ENCODE data around the gene QSOX2. TPM values are rescaled to one million over a fixed set of nuclear protein-coding genes. Genes with fewer than 3 reads are reported as not detected.

Gene QSOX2
- total RNA-seq, 6 donors from 2014 or later = 6.9 to 14.8 (median 10.1) TPM

- H3K9me3 ChIP-seq = no peaks in the 10 kb centered on the region
- DNase-seq (peak in 1 of 2 donors; percentile 64), ATAC-seq (ENCODE audit: low FRiP score in 2 of 2) (peak in 1 of 2 donors; percentile 18)
- H3K4me3 ChIP-seq = no peak overlapping the region
- 77 to 84% methylated on average over 10 to 14 of the region's 18 CpGs for WGBS, 2 donors
- TF ChIP-seq EP300 (IDR thresholded peaks at IDR 0.05) = no peak
- TF ChIP-seq CTCF (IDR thresholded peaks at IDR 0.05) = no peak
- TF ChIP-seq POLR2A (IDR thresholded peaks at IDR 0.05) = no peak
- TF ChIP-seq POLR2AphosphoS5 (IDR thresholded peaks at IDR 0.05) = no peak
- H3K36me3 ChIP-seq = no peaks in the 10 kb centered on the region
- H3K4me1 ChIP-seq = no peaks in the 10 kb centered on the region
- no peak overlapping the region for H3K27ac ChIP-seq
- H3K27me3 ChIP-seq = peaks cover 0 to 10% (median 3%) of the 10 kb centered on the region in 4 donors
These were observed 62.7 kb downstream of the QSOX2 start for GRCh38 chr9:136182850-136183422.

DNA sequence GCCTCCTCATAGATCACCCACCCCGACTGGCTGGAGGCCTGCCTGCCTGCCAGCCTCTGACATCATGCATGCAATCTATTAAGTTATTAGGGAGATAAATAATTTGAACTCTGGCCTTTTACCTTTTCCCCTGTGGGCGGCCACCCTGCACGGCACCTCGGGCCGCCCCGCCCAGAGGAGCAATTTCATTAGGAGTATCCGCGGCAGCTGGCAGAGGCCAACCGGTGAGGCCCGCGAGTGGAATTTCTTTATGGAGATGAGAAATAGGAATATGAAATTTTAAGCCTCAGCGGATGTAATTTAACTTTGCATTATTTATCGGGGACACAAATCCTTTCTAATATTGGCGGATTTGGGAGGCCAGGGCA is 63.2 kb downstream of the QSOX2 start:
- H3K4me3 ChIP-seq = no peak overlapping the region
- DNase-seq (peak in 1 of 2 donors; percentile 58), ATAC-seq (ENCODE audit: low FRiP score in 2 of 2) (no peak)
- no peaks in the 10 kb centered on the region for H3K9me3 ChIP-seq
- peaks cover 0 to 10% (median 3%) of the 10 kb centered on the region in 4 donors for H3K27me3 ChIP-seq
- H3K27ac ChIP-seq = no peak overlapping the region
- TF ChIP-seq POLR2A (IDR thresholded peaks at IDR 0.05) (no peak), EP300 (IDR thresholded peaks at IDR 0.05) (no peak), CTCF (IDR thresholded peaks at IDR 0.05) (no peak), POLR2AphosphoS5 (IDR thresholded peaks at IDR 0.05) (no peak)
- 76% methylated on average over 14 of the region's 14 CpGs for WGBS, 2 donors
- H3K36me3 ChIP-seq = no peaks in the 10 kb centered on the region
- no peaks in the 10 kb centered on the region for H3K4me1 ChIP-seq

DNA sequence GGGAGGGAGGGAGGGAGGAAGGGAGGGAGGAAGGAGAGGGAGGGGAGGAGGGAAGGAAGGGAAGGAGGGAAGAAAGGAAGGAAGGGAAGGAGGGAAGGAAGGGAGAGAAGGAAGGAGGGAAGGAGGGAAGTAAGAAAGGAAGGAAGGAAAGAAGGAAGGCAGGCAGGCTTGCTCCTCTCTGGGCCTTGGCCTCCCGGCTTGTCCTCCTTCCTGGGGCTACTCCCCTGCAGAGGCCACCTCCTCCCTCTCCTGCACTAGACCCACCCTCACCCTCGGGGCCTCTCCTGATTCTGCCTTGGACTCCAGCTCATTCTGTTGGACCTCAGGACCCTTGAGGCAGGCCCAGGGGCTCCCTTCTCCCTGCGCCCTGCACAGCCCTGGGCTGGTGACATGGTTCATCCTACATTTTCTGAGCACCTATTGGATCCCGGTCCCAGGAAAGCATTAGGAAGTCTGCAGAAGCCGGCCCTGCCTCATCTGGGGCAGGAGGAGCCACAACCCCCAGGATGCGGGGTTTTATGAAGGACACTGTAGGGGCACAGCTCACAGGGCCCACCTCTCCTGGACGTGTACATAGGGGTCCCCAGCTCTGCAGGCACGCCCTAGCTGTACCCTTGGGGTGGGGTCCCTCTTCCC is 63.7 kb downstream of the QSOX2 start:
- no peak for TF ChIP-seq POLR2A (IDR thresholded peaks at IDR 0.05)
- TF ChIP-seq POLR2AphosphoS5 (IDR thresholded peaks at IDR 0.05) = no peak
- TF ChIP-seq CTCF (IDR thresholded peaks at IDR 0.05) = no peak
- no peak for TF ChIP-seq EP300 (IDR thresholded peaks at IDR 0.05)
- peaks cover 0 to 10% (median 2%) of the 10 kb centered on the region in 4 donors for H3K27me3 ChIP-seq

DNA sequence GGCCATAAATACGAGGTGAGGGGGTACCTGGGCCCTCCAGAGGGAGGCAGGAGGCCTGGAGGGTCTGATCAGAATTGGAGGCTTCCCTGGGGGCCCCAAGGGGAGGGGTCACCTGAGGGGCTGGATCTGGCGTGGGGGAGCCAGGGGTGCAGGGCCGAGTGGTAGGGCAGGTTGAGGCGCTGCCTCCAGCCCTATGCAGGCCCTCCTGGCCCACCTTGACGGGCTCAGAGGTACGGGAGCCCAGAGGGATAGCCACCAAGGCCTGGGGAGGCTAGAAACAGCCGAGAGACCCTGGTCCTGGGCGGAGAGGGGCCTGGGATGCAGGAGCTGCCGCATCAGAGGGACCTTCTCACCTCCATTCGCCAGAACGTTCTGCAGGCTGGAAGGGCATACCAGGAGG is 65.0 kb downstream of the QSOX2 start:
- peaks cover 0 to 6% (median 2%) of the 10 kb centered on the region in 4 donors for H3K27me3 ChIP-seq
- H3K9me3 ChIP-seq = no peaks in the 10 kb centered on the region
- H3K4me3 ChIP-seq = no peak overlapping the region
- H3K4me1 ChIP-seq = no peaks in the 10 kb centered on the region
- no peaks in the 10 kb centered on the region for H3K36me3 ChIP-seq
- no peak overlapping the region for H3K27ac ChIP-seq
- TF ChIP-seq POLR2A (IDR thresholded peaks at IDR 0.05) (no peak), POLR2AphosphoS5 (IDR thresholded peaks at IDR 0.05) (no peak), EP300 (IDR thresholded peaks at IDR 0.05) (no peak), CTCF (IDR thresholded peaks at IDR 0.05) (no peak)
- DNase-seq (peak in 1 of 2 donors; percentile 43), ATAC-seq (ENCODE audit: low FRiP score in 2 of 2) (no peak)
- WGBS, 2 donors = 76 to 77% methylated on average over 11 of the region's 11 CpGs

More for the DNA sequence above, 63.7 kb downstream of the QSOX2 start:
- Histone ChIP-seq H3K36me3 (no peaks in the 10 kb centered on the region), H3K9me3 (no peaks in the 10 kb centered on the region), H3K27ac (no peak overlapping the region), H3K4me3 (no peak overlapping the region), H3K4me1 (no peaks in the 10 kb centered on the region)
- no peak for DNase-seq
- no peak for ATAC-seq (ENCODE audit: low FRiP score in 2 of 2)
- 65 to 71% methylated on average over 4 to 6 of the region's 8 CpGs for WGBS, 2 donors

All from upper lobe of left lung (tissue), 6 donors.